HCT116 (cell line): ENCODE results near the gene SGPP2. TPM values are rescaled to one million over a fixed set of nuclear protein-coding genes. Genes with fewer than 3 reads are reported as not detected.

Source experiments
- ATAC-seq: fragments of 200-7000 bp; cut with Tn5 transposase; 2 replicates; pipeline ENCODE4 v1.9.1; 2020; ENCODE audit warnings: mild to moderate bottlenecking, moderate library complexity
- BruUV-seq: library from RNA; stranded (reverse); fragments of 400-500 nt; replicated peaks from 2 replicates; lab custom pipeline; 2021; lab: Mats Ljungman, UMichigan
- CTCF ChIA-PET: fragments of 300-600 bp; sonication (Branson Sonifier 250); formaldehyde crosslinking; loops from one replicate; lab custom pipeline; 2021; ENCODE audit warnings: antibody characterized with exemption; lab: Charles Lee
- POLR2A ChIA-PET: fragments of 300-600, 350-600 bp; sonication (Branson Sonifier 250); formaldehyde crosslinking; loops from one replicate; lab custom pipeline; 2021; ENCODE audit warnings: antibody characterized with exemption; lab: Charles Lee
- RAD21 ChIA-PET, 2 experiments: fragments of 300-600 bp; sonication (Branson Sonifier 250); formaldehyde crosslinking; loops; one replicate each; lab custom pipeline; 2023; ENCODE audit warnings: low total read pairs in 2 of 2; ENCODE audit not compliant: uncharacterized antibody in 2 of 2, unreplicated experiment in 2 of 2, low non-redundant PET in 1 of 2; lab: Charles Lee
- DNase-seq: peaks from one replicate; pipeline ENCODE4 v3.0.0-alpha.2; 2010; ENCODE audit warnings: low read depth, low spot score
- H2AFZ ChIP-seq: fragments of 200-600 bp; shearing (Covaris generic), sonication (generic); 2 replicates; pipeline ENCODE4 v1.6.1; 2017; ENCODE audit warnings: low read depth, mixed run types, mixed read lengths, antibody characterized with exemption, low read length; ENCODE audit not compliant: poor library complexity, severe bottlenecking
- H3K27ac ChIP-seq: 2 replicates; pipeline ENCODE4 v1.5.1; 2012; ENCODE audit warnings: low read depth, low read length
- H3K27me3 ChIP-seq: fragments of 200-600 bp; sonication (generic); 2 replicates; pipeline ENCODE4 v1.6.1; 2016; ENCODE audit warnings: mixed run types, low read length, mixed read lengths; ENCODE audit not compliant: insufficient read depth
- H3K36me3 ChIP-seq, 2 experiments: fragments of 200-500 bp in 1 of 2; fragments of 200-600 bp in 1 of 2; sonication (Bioruptor generic) in 1 of 2; sonication (generic) in 1 of 2; 2 replicates each; pipeline versions ENCODE4 v1.5.1 to v1.6.1; 2014 to 2016; ENCODE audit warnings: low read length in 2 of 2, inconsistent platforms in 1 of 2, mixed read lengths in 1 of 2, mixed run types in 1 of 2; ENCODE audit not compliant: insufficient read depth in 2 of 2, control insufficient read depth in 1 of 2
- H3K4me1 ChIP-seq, 2 experiments: fragments of 200-600 bp in 1 of 2; sonication (generic) in 1 of 2; 2 replicates each; pipeline versions ENCODE4 v1.5.1 to v1.6.1; 2012 to 2017; ENCODE audit warnings: low read length in 2 of 2, inconsistent platforms in 1 of 2, mild to moderate bottlenecking in 1 of 2, mixed read lengths in 1 of 2, mixed run types in 1 of 2, moderate library complexity in 1 of 2; ENCODE audit not compliant: insufficient read depth in 2 of 2, control insufficient read depth in 1 of 2
- H3K4me2 ChIP-seq: fragments of 200-600 bp; sonication (generic); 2 replicates; pipeline ENCODE4 v1.6.1; 2017; ENCODE audit warnings: mixed run types, low read length, mixed read lengths
- H3K4me3 ChIP-seq, 2 experiments: fragments of 200-600 bp in 1 of 2; sonication (generic) in 1 of 2; replicated peaks in 1 of 2; 2 replicates each; pipeline ENCODE4 v1.5.1; 2011 to 2016; ENCODE audit warnings: low read length in 2 of 2, control low read depth in 1 of 2, low read depth in 1 of 2, mild to moderate bottlenecking in 1 of 2, mixed read lengths in 1 of 2, mixed run types in 1 of 2
- H3K79me2 ChIP-seq: fragments of 200-600 bp; sonication (generic); 2 replicates; pipeline ENCODE4 v1.6.1; 2017; ENCODE audit warnings: mild to moderate bottlenecking, mixed run types, low read length, moderate library complexity, mixed read lengths; ENCODE audit not compliant: insufficient read depth
- H3K9ac ChIP-seq: fragments of 200-600 bp; sonication (generic); 2 replicates; pipeline ENCODE4 v1.6.1; 2016; ENCODE audit warnings: low read length, mixed read lengths
- H3K9me2 ChIP-seq: fragments of 200-600 bp; sonication (generic), shearing (Covaris generic); 2 replicates; pipeline ENCODE4 v1.6.1; 2017; ENCODE audit warnings: mixed run types, mild to moderate bottlenecking, moderate library complexity; ENCODE audit not compliant: insufficient read depth
- H3K9me3 ChIP-seq, 2 experiments: fragments of 200-500 bp in 1 of 2; fragments of 200-600 bp in 1 of 2; sonication (Bioruptor generic) in 1 of 2; sonication (generic) in 1 of 2; 2 replicates each; pipeline ENCODE4 v1.6.1; 2014 to 2017; ENCODE audit warnings: low read length in 2 of 2, mixed read lengths in 2 of 2, inconsistent platforms in 1 of 2, low read depth in 1 of 2, mild to moderate bottlenecking in 1 of 2, mixed run types in 1 of 2, moderate library complexity in 1 of 2; ENCODE audit not compliant: control insufficient read depth in 1 of 2, insufficient read depth in 1 of 2
- H4K20me1 ChIP-seq: fragments of 200-600 bp; sonication (generic), shearing (Covaris generic); 2 replicates; pipeline ENCODE4 v1.6.1; 2017; ENCODE audit warnings: mixed run types, mild to moderate bottlenecking, moderate library complexity; ENCODE audit not compliant: insufficient read depth
- CEBPB ChIP-seq: IDR thresholded peaks from 2 replicates; pipeline ENCODE4 v1.6.1; 2012; ENCODE audit warnings: low read depth
- EGR1 ChIP-seq: IDR thresholded peaks from 2 replicates; pipeline ENCODE4 v1.6.1; 2012; ENCODE audit warnings: low read depth
- ELF1 ChIP-seq: IDR thresholded peaks from 2 replicates; pipeline ENCODE4 v1.6.1; 2012; ENCODE audit warnings: low read depth, borderline replicate concordance
- JUND ChIP-seq: IDR thresholded peaks from 2 replicates; pipeline ENCODE4 v1.6.1; 2012
- POLR2A ChIP-seq: IDR thresholded peaks from 2 replicates; pipeline ENCODE4 v1.7.0; 2011; ENCODE audit warnings: borderline replicate concordance; ENCODE audit not compliant: insufficient read depth, insufficient read length; ENCODE audit errors: extremely low read depth
- SIN3A ChIP-seq: IDR thresholded peaks from 2 replicates; pipeline ENCODE4 v1.6.1; 2012; ENCODE audit warnings: low read depth
- YY1 ChIP-seq: IDR thresholded peaks from 2 replicates; pipeline ENCODE4 v1.6.1; 2011; ENCODE audit warnings: low read length, low read depth, moderate library complexity, mild to moderate bottlenecking; ENCODE audit not compliant: insufficient replicate concordance; ENCODE audit errors: extremely low read depth
- ZBTB33 ChIP-seq: IDR thresholded peaks from 2 replicates; pipeline ENCODE4 v1.6.1; 2011; ENCODE audit warnings: mild to moderate bottlenecking, low read length, moderate library complexity; ENCODE audit not compliant: insufficient replicate concordance; ENCODE audit errors: extremely low read depth
- ZNF274 ChIP-seq: fragments of 200-500 bp; sonication (Bioruptor generic); IDR thresholded peaks from 2 replicates; pipeline ENCODE4 v1.6.1; 2014; ENCODE audit warnings: mild to moderate bottlenecking, low read depth, low read length, inconsistent platforms
- intact Hi-C: fragments of 100-400 bp; cut with micrococcal nuclease; formaldehyde crosslinking; loops from 2 replicates; pipeline ENCODE4 v1.10.0; 2022
- total RNA-seq: library from RNA; stranded (reverse); gene quantifications from one replicate; pipeline ENCODE4 v1.2.1, GENCODE V29; 2021; ENCODE audit not compliant: unreplicated experiment
- TF ChIP-seq, protein P1 (sequence below): IDR thresholded peaks from 2 replicates; pipeline ENCODE4 v1.6.1; 2012; ENCODE audit warnings: low read depth

SGPP2 gene
- total RNA-seq, 1 experiment from 2014 or later, result 1.6 TPM

GRCh38 chr2:222603501-222603900, 179.2 kb downstream of the SGPP2 start:
- intact Hi-C loops, result no loop called here
- POLR2A ChIA-PET, result no interaction called here
- no peaks in the 10 kb centered on the region for H3K9me2 ChIP-seq
- RAD21 ChIA-PET, result no interaction called here
- BruUV-seq, result no TSS peak
- no peaks in the 10 kb centered on the region for H4K20me1 ChIP-seq
- H3K27me3 ChIP-seq, result no peaks in the 10 kb centered on the region
- H3K79me2 ChIP-seq, result peaks cover 39% of the 10 kb centered on the region
- no peak overlapping the region for H3K4me2 ChIP-seq
- CTCF ChIA-PET, result no interaction called here
- no peak for TF ChIP-seq ZNF274
- TF ChIP-seq CEBPB, result no peak
- no peak for TF ChIP-seq EGR1
- TF ChIP-seq, protein P1, sequence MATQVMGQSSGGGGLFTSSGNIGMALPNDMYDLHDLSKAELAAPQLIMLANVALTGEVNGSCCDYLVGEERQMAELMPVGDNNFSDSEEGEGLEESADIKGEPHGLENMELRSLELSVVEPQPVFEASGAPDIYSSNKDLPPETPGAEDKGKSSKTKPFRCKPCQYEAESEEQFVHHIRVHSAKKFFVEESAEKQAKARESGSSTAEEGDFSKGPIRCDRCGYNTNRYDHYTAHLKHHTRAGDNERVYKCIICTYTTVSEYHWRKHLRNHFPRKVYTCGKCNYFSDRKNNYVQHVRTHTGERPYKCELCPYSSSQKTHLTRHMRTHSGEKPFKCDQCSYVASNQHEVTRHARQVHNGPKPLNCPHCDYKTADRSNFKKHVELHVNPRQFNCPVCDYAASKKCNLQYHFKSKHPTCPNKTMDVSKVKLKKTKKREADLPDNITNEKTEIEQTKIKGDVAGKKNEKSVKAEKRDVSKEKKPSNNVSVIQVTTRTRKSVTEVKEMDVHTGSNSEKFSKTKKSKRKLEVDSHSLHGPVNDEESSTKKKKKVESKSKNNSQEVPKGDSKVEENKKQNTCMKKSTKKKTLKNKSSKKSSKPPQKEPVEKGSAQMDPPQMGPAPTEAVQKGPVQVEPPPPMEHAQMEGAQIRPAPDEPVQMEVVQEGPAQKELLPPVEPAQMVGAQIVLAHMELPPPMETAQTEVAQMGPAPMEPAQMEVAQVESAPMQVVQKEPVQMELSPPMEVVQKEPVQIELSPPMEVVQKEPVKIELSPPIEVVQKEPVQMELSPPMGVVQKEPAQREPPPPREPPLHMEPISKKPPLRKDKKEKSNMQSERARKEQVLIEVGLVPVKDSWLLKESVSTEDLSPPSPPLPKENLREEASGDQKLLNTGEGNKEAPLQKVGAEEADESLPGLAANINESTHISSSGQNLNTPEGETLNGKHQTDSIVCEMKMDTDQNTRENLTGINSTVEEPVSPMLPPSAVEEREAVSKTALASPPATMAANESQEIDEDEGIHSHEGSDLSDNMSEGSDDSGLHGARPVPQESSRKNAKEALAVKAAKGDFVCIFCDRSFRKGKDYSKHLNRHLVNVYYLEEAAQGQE, result no peak
- TF ChIP-seq ELF1, result no peak
- TF ChIP-seq POLR2A, result no peak
- TF ChIP-seq JUND, result no peak
- no peak for TF ChIP-seq SIN3A
- TF ChIP-seq YY1, result no peak
- no peak for TF ChIP-seq ZBTB33
- no peak for DNase-seq
- H3K4me1 ChIP-seq, result no peaks in the 10 kb centered on the region
- no peak overlapping the region for H2AFZ ChIP-seq
- no peak overlapping the region for H3K4me3 ChIP-seq
- no peak overlapping the region for H3K27ac ChIP-seq
- H3K9ac ChIP-seq, result no peak overlapping the region
- no peak for ATAC-seq
- H3K9me3 ChIP-seq, result no peaks in the 10 kb centered on the region
- peaks cover 12 to 18% of the 10 kb centered on the region in 2 experiments for H3K36me3 ChIP-seq
